GM21529 (cell line): ENCODE results near the gene MARCHF11.

ENCODE experiments used
- ATAC-seq: cut with Tn5 transposase; IDR thresholded peaks from one replicate; pipeline ENCODE4 v1.9.1; 2021; ENCODE audit not compliant: unreplicated experiment

Gene MARCHF11

DNA sequence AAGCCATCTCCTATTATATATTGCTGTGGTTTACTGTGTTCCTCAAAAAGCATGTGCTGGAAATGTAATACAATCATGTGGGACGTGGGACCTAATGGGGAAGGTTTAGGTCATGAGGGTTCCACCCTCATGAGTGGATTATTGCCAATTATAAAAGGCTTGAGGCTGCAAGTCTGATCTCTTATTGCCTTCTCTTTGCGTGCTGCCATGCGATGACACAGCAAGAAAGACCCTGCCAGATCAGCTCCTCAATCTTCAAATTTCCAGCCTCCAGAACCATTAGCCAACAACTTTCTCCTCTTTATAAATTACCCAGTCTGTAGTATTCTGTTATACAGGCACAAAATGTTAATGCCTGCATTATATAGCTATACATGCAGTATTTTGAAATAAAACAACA lies 45.4 kb downstream of the MARCHF11 start:
- no peak for ATAC-seq

DNA sequence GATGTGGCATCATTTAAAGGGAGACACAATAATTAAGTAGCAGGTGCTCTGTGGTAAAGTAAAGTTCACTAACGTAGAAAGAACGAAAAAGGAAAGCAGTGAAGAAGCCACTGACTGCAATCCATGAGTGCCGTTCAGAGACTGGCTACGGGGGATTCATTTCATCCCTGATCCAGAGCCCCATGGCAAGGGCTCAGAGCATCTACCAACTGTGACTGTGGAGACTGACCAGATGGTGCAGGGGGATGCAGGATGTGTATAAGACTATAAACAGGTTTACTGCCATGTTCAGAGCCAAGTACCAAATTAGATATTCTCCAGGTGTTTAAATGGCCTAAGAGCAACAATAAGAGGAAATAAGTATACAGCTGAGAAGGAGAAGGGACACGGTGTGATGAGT lies 47.7 kb downstream of the MARCHF11 start:
- no peak for ATAC-seq

GRCh38 chr5:16128944-16129343 lies 50.6 kb downstream of the MARCHF11 start:
- ATAC-seq, result no peak

DNA sequence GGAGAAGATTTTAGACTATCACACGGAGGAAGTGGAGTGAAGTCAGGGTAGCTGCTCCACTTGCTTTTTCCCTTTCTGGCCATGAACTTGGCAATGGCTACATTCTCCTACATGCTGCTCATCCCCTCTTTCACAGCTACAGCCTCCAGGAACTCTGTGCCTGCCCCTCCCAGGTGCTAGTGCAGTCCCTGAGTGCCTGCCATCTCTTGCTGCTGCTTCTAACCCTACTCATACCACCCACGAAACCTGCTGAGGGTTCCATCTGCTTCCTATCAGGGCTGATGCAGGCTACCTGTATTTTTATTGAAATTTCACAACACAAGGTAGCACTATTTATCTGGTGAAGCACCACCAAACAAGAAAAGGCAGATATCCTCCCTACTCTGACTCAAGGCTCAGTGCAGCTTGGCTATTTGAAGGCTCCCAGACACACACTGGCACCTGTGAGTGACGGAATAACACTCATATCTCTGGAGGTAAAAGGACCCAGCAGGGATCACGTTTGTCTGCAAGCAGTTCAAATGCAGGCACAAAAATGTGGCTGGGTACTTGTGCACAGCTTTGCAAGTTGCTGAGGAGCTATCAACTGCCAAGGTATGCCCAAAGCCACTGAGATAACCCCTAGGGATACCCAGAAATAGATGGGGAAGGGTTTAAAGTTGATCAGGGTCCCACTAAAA lies 51.6 kb downstream of the MARCHF11 start:
- ATAC-seq, result no peak

DNA sequence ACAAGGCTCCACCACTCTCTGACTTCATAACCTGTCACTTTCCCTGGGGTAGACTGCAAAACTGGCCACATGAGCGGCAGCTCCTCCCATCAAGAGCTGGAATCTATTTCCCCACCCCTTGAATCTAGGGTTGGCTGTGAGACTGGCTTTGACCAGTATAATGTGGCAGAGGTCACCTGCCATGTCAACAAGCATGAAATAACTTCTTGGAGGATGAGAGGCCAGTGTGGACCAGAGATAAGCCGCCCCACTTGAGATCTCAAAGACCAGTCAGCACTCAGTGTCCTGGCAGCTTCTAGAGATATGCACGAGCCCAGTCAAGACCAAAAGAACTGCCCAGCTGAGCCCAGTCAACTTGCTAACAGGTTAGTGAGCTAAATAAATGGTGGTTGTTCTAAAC lies 59.0 kb downstream of the MARCHF11 start:
- no peak for ATAC-seq

DNA sequence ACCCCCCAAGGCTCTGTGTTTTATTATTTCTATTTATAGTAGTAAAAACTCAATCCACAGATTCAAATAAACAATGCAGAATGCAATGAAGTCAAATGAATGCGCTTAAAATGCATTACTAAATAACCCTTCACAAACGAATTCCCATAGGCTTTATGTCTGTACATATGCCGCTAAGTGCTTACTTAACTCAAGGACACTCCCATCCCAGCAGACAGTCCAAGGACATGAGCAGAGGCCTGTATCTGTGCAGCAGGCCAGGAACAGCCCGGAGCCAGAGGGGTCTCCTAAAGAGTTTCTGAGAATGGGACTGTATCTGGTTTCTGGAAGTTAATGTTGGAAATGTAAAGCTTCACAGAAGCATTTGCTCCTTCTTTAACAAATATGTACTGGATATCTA lies 59.8 kb downstream of the MARCHF11 start:
- no peak for ATAC-seq

GRCh38 chr5:16115140-16115539 lies 64.5 kb downstream of the MARCHF11 start:
- ATAC-seq, result no peak

GRCh38 chr5:16108418-16108817 lies 71.2 kb downstream of the MARCHF11 start:
- no peak for ATAC-seq

DNA sequence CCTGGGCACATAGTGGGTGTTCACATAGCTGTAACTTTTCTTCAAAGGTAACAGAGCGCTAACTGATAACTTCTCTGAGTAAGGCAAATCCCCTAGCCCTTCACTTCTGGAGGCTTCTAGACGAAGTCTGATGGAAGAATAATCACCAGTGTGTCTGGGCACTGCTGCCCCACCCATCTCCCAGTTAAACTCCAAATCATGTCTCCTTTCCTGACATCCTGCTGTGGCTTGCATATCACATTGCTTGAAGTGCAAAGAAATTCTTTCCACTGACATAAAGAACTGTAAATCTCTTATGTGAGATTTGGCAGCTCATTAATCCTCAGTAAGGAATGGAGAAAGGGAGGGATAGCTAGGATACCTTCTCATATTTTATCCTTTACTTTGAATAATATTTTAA lies 74.6 kb downstream of the MARCHF11 start:
- ATAC-seq, result no peak

DNA sequence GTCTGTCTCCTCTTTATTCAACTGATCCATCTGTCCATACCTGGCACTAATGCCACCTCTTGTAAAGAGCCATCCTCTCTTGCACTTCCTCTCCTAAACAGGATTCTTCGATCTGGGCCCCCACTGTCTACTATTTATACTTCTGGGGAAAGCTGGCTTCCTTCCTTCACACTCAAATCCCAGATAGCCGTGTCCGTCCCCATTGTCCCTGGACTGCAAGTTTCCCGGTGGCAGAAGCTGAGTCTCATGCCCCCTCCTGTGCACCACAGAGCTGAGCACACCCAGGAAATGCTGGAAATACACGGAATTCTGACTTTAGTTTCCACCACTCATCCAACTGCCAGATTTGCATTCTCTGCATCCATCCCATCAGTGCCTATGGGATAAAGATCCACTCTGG lies 84.0 kb downstream of the MARCHF11 start:
- no peak for ATAC-seq

- no peak for ATAC-seq
Measured at GRCh38 chr5:16090270-16090669, 89.3 kb downstream of the MARCHF11 start.

DNA sequence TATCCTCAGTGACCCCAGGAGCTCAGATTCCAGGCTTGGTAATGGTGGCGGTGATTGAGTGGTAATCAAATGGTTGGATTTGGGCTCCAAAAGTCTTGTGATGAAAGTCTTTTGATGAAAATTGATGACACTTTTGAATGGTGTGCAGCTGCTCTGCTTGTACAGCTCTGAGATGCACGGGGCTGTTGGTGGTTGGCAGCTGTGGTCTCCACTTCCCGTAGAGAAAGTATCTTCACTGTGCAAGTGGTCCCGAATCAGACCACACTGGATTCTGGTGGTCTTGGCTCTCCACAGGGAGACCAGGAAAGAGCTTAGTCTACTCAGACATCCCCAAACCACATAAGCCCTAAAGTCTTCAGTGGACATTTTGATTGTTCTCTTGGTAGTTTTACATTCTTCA lies 96.6 kb downstream of the MARCHF11 start:
- no peak for ATAC-seq

- no peak for ATAC-seq
Measured at GRCh38 chr5:16082053-16082452, 97.5 kb downstream of the MARCHF11 start.

GRCh38 chr5:16081376-16081955 lies 98.1 kb downstream of the MARCHF11 start:
- ATAC-seq, result no peak

DNA sequence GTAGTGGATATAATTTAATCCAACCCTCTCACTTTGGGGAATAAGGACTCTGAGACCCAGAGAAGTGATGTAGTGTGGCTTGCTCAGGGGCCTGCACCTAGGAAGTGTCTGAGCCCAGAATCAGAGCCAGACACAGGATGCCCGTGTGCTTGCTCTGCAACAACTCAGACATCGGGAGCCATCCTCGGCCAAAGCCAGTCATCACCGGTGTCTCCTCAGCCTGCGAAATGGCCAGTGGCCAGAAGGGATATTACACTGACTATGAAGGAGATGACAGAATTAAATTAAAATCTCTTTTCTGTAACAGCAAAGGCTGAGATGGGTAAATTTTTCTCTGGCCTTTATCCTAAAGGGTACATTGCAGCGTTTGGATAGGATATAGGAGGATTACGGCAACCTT lies 102.9 kb downstream of the MARCHF11 start:
- no peak for ATAC-seq

- no peak for ATAC-seq
Measured at GRCh38 chr5:16074358-16074757, 105.2 kb downstream of the MARCHF11 start.

DNA sequence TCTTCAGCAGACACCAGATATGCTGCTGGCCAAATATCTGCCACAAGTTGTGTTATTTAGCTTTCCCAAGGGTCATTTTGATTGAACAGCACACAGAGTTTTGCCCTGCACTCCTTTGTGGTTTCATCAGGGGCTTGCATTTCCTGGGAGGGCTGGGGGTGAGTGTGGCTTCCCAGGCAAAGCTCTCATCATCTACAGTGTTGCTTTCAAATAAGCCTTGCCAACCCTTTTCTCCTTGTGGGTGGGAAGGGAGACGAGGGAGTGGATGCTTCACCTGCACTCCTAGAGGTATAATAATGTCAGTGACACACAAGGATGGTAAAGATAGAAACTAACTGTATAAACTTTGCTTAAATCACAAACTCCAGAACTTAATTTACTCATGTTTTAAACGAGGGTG lies 107.0 kb downstream of the MARCHF11 start:
- ATAC-seq, result no peak

DNA sequence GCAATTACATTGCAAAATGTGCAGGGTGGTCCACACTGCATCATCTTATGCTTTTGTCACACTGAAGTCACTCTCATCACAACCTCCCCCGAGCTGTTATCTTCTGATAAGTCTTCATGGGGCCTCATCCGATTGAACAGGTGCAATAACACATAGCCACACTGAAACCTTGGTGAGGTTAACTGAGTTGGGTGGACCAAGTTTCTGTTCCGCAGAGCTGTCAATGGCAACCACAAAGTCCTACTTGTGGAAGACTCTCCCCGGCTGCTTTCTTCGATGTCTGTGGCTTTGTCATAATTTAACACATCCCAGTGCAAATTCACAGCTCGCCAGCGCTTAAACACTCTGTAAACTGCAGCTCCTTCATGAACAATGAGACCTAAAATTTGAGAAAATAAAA lies 112.2 kb downstream of the MARCHF11 start:
- no peak for ATAC-seq

- no peak for ATAC-seq
Measured at GRCh38 chr5:16066810-16067209, 112.8 kb downstream of the MARCHF11 start.

- ATAC-seq, result no peak
Measured at GRCh38 chr5:16066320-16066719, 113.3 kb downstream of the MARCHF11 start.

DNA sequence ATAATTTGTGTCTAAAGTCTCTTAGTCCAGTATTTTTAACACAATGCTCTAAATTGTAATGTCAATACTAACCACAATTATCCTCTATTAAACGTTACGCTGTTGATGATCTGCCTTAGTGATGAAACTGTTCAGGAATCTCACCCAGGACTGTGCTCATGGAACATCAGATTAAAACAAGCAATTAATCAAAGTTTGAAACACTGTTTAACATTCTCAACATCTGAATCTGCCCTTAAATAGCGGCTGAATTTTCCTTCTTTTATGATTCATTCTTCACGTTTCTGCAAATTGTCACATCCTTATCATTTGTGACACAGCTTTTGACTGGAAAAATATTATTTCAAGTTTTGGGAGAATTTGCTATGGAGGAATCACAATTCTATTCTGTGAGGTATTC lies 113.8 kb downstream of the MARCHF11 start:
- no peak for ATAC-seq

DNA sequence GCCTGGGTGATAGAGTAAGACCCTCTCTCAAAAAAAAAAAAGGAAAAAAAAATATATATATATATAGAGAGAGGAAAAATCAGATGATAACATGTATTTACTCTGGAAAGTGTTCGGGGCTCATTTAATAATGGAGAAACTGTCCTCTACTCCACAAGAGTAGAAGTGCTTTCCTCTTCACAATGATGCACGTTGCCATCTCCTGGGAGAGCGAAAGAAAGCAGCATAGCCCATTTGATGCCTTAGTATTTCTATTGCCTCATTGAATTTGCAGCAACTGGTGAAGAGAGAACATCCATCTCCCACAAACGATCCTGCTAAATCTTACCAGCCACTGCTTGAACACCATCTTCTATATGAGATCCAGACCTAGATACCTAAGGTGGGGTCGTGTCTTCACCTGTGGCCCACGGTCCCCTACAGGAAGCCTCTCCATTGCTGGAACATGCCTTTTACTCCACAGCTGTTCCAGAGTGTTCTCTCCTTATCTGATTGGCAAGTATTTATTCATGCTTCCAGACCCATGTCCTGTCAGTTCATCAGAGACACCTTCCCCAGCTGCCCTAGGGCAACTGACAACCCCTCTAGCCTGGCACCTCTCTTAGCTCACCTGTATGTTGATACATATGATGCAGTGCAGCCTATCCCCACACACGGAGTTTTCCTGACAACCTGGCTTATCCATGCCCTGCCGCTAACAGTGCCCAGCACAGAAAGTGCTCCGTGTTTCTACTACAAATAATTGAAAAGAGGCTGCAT lies 115.3 kb downstream of the MARCHF11 start:
- ATAC-seq, result no peak
